Fibroblast of peridontal ligament (primary cell): ENCODE data around the gene MARS1.

Experiments used
- DNase-seq: peaks from one replicate; pipeline ENCODE4 v3.0.0-alpha.2; 2010; ENCODE audit errors: extremely low read depth

MARS1 gene

DNA sequence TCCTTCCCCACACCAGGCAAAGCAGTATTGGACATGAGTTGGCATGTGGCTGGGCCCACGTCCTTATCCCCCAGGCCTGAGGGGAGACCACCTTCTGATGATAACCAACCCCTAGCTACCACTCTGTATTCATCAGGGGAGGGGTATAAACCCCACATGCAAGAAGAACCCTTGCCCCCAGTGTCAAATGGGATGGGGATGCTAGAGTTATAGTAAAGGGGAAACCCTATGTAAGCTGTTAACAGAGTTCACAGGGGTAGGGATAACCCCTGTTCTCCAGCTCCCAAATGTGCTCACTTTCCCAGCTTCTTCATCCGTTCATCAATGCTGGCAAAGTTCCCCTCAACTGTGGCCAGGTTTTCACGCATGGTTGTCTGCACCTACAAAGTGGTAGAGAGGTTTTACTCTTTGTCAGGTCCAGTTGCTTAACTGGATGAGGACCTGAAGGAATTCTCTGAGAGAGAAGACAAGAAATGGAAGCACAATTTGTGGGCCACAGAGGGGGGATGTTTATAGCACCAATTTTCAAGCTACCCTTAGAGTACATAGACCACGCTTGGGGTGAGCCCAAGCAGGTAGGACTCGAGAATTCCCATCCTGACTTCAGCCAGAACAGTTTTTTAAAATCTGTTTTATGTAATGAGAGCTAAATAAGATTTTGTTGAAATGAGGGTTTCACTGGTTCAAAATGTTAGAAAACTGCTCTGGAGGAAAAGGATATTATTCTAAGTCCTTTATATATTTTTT, 42.7 kb downstream of the MARS1 start:
- no peak for DNase-seq

DNA sequence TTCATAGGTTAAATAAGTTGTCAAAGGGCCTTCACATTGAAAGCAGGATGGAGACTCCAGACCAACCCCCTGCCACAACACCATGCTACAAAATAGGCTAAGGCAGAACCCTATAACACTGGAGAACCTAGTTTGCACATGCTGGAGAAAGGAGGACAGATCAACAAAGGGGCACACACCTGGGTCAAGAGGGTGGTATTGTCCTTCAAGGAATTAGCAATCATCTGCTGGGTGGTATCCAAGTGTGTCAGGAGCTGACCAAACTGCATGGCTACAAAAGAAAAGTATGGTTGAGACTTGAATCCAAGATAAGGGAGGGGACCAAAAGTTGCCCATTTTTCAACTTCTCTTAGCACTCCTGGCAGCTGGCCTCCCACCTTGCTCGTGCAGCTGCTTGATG, 44.0 kb downstream of the MARS1 start:
- no peak for DNase-seq

DNA sequence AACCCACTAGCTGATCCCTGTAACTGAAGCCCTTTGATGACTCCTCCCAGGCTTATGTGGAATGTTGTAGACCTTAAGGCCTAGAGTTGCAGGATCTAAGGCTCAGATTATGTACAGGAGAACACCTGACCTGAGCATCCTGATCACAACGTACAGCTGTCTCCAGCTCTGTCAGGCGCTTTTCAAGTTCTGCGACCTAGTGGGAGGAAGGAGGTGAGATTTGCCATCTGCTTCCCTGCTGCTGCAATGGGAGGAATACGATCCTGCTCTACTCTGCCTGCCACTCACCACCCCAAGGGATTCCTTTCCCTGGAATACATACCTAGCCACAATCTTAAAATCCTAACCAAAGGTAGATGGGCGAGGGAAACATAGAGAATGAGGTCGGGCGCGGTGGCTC, 45.2 kb downstream of the MARS1 start:
- no peak for DNase-seq

DNA sequence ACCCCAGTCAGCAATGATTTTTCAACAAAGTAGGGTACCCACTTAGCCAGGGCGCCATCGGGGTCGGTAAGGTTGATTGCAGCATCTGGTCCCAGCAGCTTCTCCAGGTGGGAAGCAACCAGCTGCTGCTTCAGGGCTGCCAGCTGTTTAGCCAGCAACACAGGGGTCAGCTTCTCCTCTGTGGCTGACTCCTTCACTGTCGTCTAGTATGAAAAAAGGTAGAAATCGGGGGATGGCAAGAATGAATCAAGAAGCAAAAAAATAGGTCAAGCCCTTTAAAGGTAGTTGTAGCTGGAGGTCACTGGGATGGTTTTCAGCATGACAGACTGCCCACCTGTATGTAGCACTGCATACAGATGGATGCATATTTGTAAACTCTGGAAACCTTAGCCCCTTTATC, 46.4 kb downstream of the MARS1 start:
- no peak for DNase-seq

DNA sequence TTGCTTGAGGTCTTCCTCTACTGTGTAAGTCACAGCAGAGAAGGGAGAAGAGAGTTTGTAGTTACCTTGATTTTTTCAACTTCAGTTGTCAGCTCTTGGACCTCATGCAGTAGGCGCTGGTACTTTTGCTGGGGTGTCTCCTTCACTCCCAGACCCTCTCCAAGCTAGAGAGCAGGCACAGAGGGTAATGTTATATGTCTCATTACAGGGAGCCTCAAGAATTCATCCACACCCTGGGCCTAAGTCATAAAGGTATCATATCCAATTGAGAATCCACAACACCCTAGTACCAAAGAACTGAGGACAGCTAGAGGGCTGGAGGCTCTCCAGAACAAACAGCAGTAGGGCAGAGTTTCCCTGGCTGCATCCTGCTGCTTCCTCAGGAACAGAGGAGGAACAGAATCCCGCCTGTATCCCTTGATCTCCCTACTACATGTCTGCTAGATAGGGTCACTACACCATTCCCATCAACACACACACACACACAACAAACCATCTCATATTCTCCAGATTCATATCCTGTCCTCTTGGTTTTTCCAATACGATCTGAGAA, 47.2 kb downstream of the MARS1 start:
- no peak for DNase-seq

DNA sequence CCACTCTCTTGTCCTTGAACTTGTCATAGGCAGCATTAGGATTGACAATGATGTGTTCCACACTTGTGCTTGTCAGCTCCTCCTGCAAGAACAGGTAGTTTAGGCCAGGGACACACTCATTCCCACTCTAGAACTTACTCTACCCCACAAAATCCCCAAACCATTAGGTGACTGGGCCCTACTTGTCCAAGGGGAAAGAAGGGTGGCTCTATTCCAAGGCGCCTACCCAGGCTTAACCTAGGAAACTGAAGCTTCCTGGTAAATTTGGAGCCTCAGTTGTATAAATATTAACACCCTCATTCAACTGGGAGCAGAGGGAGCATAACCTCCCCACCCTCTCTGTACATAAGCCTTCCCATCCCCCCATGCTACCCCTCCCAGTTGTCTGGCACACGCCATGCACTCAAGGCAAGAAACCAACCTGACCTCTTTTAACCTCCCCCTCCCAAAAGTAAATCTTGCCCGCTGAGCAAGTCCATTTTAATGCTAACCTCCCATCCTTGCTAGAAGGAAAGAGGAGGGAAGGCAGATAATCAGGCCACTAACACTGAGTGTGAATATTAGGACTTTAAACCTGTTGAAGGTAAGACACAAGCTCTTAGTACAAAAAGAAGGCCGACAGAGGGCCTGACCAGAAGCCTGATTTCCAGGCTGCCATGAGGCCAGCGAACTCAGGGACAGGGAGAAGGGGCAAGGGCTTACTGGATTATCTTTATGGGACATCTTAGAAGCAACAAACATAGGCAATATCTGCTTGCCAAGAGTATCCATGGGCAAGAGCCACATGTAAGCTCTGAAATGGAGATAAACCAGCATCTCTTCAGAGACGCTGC, 48.1 kb downstream of the MARS1 start:
- no peak for DNase-seq

DNA sequence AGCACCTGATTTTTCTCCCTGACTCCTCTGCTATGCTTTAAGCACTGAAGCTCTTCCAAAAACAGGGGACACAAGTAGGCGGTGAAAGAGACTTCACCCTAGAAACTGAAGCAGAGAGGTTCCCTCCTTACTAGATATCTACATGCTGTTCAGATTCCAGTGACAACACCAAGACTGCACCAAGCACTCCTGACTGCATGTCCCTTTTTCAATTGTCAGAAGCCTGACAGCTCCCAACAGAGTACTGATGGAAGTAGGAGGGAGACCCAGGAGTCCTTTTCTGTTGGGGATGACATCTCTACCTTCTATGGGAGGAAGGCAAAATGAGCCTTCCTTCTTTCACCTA, 48.7 kb downstream of the MARS1 start:
- DNase-seq = no peak

DNA sequence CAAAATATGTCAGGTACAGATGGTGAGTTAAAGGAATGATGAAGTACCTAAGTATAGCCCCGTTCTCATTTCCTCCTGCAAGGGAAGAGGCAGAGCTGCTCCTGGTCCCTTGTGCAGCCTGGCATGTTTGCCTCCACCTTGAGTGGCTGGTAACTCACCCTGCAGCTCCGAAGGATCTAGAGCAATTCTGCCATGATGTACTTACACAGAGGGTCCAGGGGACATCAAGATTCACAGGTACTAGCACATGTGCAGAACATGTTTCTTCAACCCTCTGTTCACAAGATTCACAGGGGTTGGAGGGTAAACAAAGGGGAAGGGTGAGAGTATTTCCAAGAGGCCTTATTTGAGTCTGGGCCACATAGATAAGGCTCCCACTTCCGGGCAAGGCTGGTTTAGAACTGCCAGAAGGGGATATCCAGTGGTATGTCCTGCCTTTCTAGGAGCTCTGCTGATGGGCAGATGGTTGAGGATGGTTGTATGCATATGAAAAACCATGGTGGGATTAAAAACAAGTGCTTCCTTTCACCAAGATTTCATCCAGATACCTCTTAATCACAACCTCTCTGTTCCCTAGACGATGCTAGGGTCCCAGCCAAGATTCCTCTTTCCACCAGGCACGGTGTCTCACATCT, 51.4 kb downstream of the MARS1 start:
- DNase-seq = no peak

DNA sequence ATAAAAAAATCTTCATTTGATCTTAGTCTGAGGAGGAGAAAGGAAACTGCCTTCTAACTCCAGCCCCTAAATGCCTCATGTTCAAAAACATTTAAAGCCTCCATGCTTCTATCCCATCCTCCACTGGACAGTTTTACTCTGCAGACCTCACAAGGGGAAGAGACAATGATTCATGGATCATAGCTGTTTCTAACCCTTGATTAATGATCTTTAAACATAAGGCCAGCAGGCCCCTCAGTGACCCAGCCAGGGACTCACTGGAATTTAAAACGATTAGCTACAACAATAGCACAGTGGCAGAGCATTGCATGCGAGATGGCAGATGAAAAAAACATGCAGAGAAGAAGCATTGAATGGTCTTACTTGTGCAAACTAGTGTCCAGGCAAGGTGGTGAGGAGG, 53.1 kb downstream of the MARS1 start:
- DNase-seq = no peak

DNA sequence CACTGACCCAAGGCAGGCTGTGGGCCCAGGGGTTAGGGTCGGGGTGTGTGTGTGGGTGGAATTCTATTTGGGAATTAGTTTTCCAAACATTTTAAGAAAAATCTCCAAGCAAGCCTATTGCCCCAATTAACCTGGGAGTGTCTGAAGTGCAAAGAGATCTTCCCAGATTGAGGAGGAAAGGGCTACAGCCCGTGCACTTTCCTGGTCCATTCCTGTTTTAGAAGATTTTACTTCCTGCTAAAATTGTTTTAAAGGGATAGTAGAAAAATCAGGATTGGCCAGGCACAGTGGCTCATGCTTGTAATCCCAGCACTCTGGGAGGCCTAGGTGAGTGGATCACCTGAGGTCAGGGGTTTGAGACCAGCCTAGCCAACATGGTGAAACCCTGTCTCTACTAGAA, 53.8 kb downstream of the MARS1 start:
- no peak for DNase-seq

DNA sequence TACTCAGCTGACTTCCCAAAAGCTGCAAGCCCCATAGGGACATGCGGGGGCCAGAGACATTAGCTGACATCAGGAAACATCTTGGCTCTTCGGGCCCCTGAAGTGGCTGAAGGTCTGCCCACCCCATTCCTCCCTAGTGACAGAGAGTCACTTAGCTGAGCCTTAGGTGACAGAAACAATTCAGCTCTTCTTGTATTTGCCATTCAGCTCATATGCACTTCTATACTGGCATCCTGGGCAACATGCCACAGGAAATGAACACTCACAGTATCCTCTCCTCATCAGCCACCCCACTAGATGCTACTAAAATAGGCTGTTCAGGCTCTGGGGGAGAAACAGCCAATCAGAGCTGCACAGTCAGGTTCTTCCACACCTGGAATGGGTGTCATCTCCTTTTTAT, 55.7 kb downstream of the MARS1 start:
- no peak for DNase-seq

DNA sequence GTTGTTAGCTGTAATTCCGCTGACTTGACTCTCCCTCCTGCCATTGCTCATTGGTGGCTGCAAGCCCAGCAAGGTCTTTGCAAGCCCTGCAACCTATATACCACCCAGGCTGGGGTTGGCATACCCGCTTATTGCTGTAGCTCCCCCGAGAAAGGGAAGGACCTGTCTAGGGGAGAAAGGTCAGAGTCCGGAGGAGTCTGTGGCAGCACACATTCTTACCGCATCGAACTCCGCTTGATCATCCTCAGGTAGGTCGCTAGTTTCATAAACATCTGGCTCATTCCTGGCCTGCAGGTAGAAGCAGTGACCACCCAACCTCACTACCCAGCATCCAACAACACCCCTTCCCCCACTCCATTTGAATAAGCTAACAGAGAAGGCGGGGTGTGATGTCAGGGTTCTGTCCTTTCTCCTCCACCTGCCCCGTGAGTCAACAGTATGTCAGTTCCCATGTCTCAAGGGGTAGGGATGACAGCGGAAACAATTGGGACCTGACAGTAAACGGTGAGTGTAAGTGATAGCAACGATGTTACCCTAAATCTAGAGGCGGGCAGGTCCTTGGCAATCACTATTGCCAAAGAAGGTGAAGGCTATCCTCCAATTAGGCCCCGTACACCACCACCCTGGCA, 58.1 kb downstream of the MARS1 start:
- no peak for DNase-seq

DNA sequence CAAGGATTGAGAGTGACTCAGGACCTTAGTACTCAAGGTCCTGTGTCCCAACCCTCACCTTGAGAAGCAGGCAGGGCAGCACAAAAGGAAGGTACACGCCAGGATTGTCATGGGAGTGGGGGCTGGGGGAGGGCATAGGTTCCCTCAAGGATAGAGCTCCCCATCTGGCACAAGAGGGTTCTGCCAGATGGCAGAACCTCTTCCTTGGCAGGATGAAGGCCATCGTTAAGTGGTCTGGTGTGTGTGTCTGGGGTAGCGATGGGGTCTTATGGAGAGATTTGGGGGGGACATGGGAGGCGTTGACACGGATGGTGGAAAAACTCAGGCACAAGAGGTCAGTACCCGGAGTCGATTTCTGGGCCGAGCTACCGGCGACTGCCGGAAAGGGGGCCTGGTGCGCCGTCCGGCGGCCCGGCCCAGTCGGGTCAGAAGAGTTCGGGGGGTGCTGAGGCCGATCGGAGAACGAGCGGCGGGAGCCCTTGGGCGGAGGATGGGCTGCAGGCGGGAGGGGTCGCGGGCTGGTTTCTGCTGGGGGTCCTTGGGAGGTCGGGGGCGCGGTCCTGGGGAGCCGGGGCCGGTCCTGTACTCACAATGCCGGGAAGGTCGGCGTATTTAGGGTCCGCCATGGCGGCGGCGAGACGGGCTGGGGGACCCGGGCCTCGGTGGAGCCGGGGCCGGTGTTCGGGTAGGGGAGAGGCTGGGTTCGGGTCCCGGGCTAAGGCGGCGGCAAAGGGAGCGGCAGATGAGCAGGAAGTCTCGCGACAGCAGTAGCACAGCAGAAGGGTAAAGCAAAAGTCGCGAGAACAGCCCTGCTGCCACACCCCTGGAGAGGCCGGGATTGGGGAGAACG, 58.8 kb downstream of the MARS1 start, which contains the start of gene DCTN2:
DCTN2 (minus strand) TSS at position 755 of the 850 bp plus-strand sequence; CDS start at position 626, 129 bp downstream.
- DNase-seq = peak; percentile 97

DNA sequence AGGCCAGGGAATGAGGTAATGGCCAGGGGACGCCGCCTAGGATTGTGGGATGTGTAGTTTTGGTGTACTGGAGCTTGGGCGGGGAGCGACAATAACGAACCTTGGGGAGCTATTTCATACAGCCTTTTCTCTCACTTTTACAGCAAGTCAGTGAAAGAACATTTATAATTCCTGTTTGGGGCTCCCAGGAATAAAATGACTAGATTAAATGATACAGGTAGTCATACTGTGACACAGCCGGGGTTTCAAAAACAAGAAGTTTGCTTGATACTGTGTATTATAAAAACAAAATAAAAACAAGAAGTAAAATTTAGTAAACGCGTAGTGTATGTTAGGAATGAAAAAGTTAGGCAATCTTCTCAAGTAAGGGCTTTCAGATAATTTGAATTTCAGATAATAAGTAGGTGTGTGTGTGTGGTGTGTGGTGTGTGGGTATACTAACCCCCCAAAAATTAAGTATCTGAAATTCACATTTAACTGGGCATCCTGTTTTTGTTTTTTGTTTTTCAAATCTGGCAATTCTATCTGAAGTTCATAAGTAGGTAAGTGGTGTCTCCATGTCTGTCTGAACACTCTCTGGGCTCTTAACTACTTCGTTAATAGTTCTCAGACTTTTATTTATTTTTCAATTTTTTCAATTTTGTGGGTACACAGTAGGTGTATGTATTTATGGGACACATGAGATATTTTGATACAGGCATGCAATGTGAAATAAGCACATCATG, 59.6 kb downstream of the MARS1 start:
- no peak for DNase-seq

DNA sequence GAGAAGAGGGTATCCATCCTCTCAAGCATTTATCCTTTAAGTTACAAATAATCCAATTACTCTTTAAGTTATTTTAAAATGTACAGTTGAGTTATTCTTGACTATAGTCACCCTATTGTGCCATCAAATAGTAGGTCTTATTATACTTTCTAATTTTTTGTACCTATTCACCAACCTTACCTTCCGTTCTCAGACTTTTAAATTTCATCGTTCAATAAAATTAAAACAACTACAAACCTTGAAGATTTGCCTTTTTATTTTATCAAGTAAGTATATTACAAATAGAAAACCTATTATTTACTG, 60.1 kb downstream of the MARS1 start:
- no peak for DNase-seq

DNA sequence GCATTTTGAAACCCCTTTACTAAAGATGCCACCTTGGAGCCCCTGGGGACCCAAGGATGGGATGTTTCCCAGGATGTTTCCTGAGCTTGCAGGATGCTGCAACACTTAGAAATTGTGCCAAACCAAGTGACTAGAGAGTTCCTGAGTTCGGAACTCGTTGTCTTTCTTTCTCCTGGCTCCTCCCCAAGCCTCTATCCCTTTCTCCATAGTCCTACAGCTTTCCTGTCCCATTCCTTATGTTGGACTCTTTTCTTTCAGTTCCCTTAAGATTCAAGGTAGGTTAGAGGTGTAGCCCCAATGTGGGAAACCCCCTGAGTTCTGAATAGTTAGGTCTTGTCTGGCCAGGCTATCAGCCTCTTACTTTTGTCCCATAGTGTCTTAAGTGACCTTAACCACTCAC, 60.6 kb downstream of the MARS1 start:
- no peak for DNase-seq

DNA sequence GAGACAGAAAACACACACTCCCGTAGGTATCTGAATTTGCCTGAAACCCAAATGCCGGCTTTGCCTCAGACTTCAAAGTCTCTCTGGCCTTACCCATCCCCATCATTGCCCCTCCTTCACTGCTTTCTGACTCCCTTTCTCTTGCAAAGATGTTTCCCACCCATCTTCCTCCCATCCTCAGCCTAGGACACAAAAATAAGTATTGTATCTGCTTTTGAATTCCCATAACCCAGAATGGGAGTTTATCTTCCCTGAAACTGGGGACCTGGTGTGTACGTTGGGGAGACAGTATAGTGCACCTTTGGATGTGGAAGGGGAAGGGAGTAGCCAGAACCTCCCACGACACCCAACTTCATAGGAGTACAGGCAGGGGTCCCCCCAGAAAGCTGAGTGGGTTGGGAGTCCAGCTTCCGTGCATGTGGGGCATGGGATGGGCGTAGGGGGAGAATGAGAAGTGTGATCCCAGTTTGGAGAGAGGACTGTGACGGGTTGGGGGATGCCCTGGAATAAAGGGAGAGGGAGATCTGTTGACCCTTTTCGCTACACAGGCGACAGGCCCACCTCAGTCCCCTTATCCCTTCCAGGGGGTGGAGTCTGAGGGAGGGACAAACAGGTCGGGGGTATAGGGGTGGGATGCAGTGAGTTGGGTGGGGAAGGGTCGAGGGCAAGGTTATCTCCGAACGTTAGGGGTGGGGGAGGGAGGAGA, 61.5 kb downstream of the MARS1 start:
- no peak for DNase-seq

DNA sequence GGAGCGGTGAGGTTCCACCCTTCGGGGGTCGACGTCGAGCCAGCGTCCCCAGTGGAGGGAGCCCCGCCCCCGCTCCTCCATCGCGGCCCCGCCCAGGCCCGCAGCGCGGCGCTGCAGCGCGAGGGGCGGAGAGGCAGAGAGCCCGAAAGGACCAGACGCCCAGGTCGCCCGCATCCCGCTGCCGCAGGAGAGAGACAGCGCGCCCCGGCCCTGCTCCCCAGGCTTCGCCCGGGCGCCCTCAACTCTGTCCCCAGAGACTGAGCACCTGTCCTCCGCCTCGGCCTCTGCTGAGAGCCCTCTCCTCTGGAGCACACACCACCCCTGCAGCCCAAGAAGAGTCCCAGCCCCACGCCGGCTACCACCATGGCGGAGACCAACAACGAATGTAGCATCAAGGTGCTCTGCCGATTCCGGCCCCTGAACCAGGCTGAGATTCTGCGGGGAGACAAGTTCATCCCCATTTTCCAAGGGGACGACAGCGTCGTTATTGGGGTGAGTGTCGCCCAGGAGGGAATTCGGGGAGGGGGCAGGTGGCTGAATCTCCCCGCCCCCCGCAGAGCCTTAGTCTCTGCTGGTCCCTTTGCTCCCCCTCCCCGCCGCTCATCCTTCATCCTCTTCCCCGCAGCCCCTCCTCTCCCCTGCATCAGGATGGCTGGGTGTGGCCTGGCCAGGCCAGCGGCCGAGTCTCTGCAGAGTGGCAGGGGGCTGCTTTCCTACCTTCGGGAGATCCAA, 62.2 kb downstream of the MARS1 start, which contains the start of gene KIF5A:
KIF5A (plus strand) TSS at position 136 of the 732 bp plus-strand sequence; CDS start at position 364, 228 bp downstream.
- no peak for DNase-seq
